Mesendoderm (in vitro differentiated cells): ENCODE data around the gene GRK4. TPM values are rescaled to one million over a fixed set of nuclear protein-coding genes. Genes with fewer than 3 reads are reported as not detected.
"Not testable (repeated sequence)": the region's sequence is repeated elsewhere in the genome, so short reads cannot be mapped to it uniquely, and the experiment has no call there.

Source experiments
- DNase-seq: peaks from one replicate; pipeline ENCODE4 v3.0.0; 2013
- H2AK5ac ChIP-seq: 2 replicates; pipeline ENCODE4 v1.6.1; 2013; ENCODE audit warnings: low read length, inconsistent platforms
- H2BK120ac ChIP-seq: 2 replicates; pipeline ENCODE4 v1.6.1; 2013; ENCODE audit warnings: low read depth, mild to moderate bottlenecking, low read length, moderate library complexity, mixed read lengths
- H2BK15ac ChIP-seq: replicated peaks from 2 replicates; pipeline ENCODE4 v1.6.1; 2013; ENCODE audit warnings: low read depth, mild to moderate bottlenecking, moderate library complexity
- H2BK5ac ChIP-seq: 2 replicates; pipeline ENCODE4 v1.6.1; 2013; ENCODE audit warnings: low read length, inconsistent platforms
- H3K18ac ChIP-seq: 2 replicates; pipeline ENCODE4 v1.6.1; 2013; ENCODE audit warnings: mild to moderate bottlenecking, low read length, mixed read lengths
- H3K23ac ChIP-seq: one replicate; pipeline ENCODE4 v1.6.1; 2013; ENCODE audit warnings: low read length
- H3K27ac ChIP-seq: 2 replicates; pipeline ENCODE4 v1.5.1; 2013; ENCODE audit warnings: low read depth, mild to moderate bottlenecking, inconsistent platforms, low read length, moderate library complexity
- H3K27me3 ChIP-seq: 2 replicates; pipeline ENCODE4 v1.6.1; 2013; ENCODE audit warnings: low read length, control low read depth, mild to moderate bottlenecking, inconsistent platforms; ENCODE audit not compliant: insufficient read depth, poor library complexity
- H3K36me3 ChIP-seq: 2 replicates; pipeline ENCODE4 v1.6.1; 2013; ENCODE audit warnings: low read length, inconsistent platforms; ENCODE audit not compliant: control insufficient read depth, insufficient read depth
- H3K4ac ChIP-seq: one replicate; pipeline ENCODE4 v1.6.1; 2013; ENCODE audit warnings: low read depth, mild to moderate bottlenecking, low read length, moderate library complexity
- H3K4me1 ChIP-seq: 2 replicates; pipeline ENCODE4 v1.6.1; 2013; ENCODE audit warnings: low read depth, low read length, inconsistent platforms; ENCODE audit not compliant: control insufficient read depth
- H3K4me2 ChIP-seq: 2 replicates; pipeline ENCODE4 v1.6.1; 2013; ENCODE audit warnings: low read length
- H3K4me3 ChIP-seq: 2 replicates; pipeline ENCODE4 v1.5.1; 2013; ENCODE audit warnings: mild to moderate bottlenecking, low read length
- H3K56ac ChIP-seq: one replicate; pipeline ENCODE4 v1.6.1; 2013; ENCODE audit warnings: low read length
- H3K79me1 ChIP-seq: 2 replicates; pipeline ENCODE4 v1.6.1; 2013; ENCODE audit warnings: low read length, inconsistent platforms
- H3K79me2 ChIP-seq: 2 replicates; pipeline ENCODE4 v1.6.1; 2013; ENCODE audit warnings: mild to moderate bottlenecking, low read length; ENCODE audit not compliant: control insufficient read depth, insufficient read depth
- H3K9ac ChIP-seq: 2 replicates; pipeline ENCODE4 v1.6.1; 2013; ENCODE audit warnings: low read length, inconsistent platforms
- H4K5ac ChIP-seq: one replicate; pipeline ENCODE4 v1.6.1; 2013; ENCODE audit warnings: low read length
- H4K8ac ChIP-seq: one replicate; pipeline ENCODE4 v1.6.1; 2013; ENCODE audit warnings: low read depth, mild to moderate bottlenecking, control low read depth, low read length, moderate library complexity
- WGBS: extraction: QIAGEN DNeasy Blood & Tissue Kit; methylation state at CpG from one replicate; pipeline ENCODE4 v1.1.7; 2013; ENCODE audit warnings: low lambda C conversion rate, missing lambda C conversion rate; ENCODE audit not compliant: insufficient coverage; ENCODE audit errors: extremely low coverage; 5-methylcytosine and 5-hydroxymethylcytosine counted together
- polyA plus RNA-seq, 2 experiments: library from polyadenylated mRNA; stranded (reverse); fragments of 200-250 nt; gene quantifications; one replicate each; pipeline ENCODE4 v1.2.3, GENCODE V29; 2013

Gene GRK4
- 1.2 TPM for polyA plus RNA-seq (2013, experiment 1 of 2)
- 1.2 TPM for polyA plus RNA-seq (2013, experiment 2 of 2)

GRCh38 chr4:2963175-2963965 lies at the start of gene GRK4, which contains the start of gene NOP14:
Gene GRK4 (plus strand): TSS chr4:2963571. CDS start chr4:2964071, 500 bp downstream.
Gene NOP14 (minus strand): TSS chr4:2963406. CDS start chr4:2963319, 87 bp downstream.
- Histone ChIP-seq H2BK5ac (peak within 1 kb of the TSS; percentile 55), H2AK5ac (no peak within 1 kb of the TSS), H3K27ac (peak within 1 kb of the TSS; percentile 23), H3K79me2 (peaks cover 27% of the 10 kb centered on the region), H3K27me3 (no peaks in the 10 kb centered on the region), H3K56ac (peak within 1 kb of the TSS; percentile 97), H3K18ac (no peak within 1 kb of the TSS), H3K23ac (peak within 1 kb of the TSS; percentile 89), H3K36me3 (no peaks in the 10 kb centered on the region), H4K5ac (no peak within 1 kb of the TSS), H3K4me1 (no peaks in the 10 kb centered on the region), H3K4me3 (peak within 1 kb of the TSS; percentile 93), H3K79me1 (peaks cover 11% of the 10 kb centered on the region), H4K8ac (no peak within 1 kb of the TSS), H3K9ac (peak within 1 kb of the TSS; percentile 98), H2BK15ac (no peak within 1 kb of the TSS), H2BK120ac (no peak within 1 kb of the TSS), H3K4me2 (peak within 1 kb of the TSS; percentile 88), H3K4ac (no peak within 1 kb of the TSS)
- peak; percentile 99 for DNase-seq
- WGBS: no CpG with 5 or more reads among the region's 105 CpGs

GRCh38 chr4:2914256-2915126 lies 48.9 kb upstream of the GRK4 start:
- H3K9ac ChIP-seq: no peak overlapping the region
- H2BK5ac ChIP-seq: no peak overlapping the region
- no peaks in the 10 kb centered on the region for H3K79me2 ChIP-seq
- no peak overlapping the region for H2BK15ac ChIP-seq
- peaks cover 3% of the 10 kb centered on the region for H3K79me1 ChIP-seq
- no peaks in the 10 kb centered on the region for H3K27me3 ChIP-seq
- H3K27ac ChIP-seq: no peak overlapping the region
- DNase-seq: no peak
- no peak overlapping the region for H3K4ac ChIP-seq
- no peak overlapping the region for H4K5ac ChIP-seq
- H2AK5ac ChIP-seq: no peak overlapping the region
- no peak overlapping the region for H2BK120ac ChIP-seq
- no CpG with 5 or more reads among the region's 16 CpGs for WGBS
- no peak overlapping the region for H4K8ac ChIP-seq
- H3K4me3 ChIP-seq: no peak overlapping the region
- no peaks in the 10 kb centered on the region for H3K4me1 ChIP-seq
- peaks cover 3% of the 10 kb centered on the region for H3K36me3 ChIP-seq
- H3K4me2 ChIP-seq: no peak overlapping the region
- no peak overlapping the region for H3K56ac ChIP-seq
- no peak overlapping the region for H3K23ac ChIP-seq
- no peak overlapping the region for H3K18ac ChIP-seq

GRCh38 chr4:2915789-2916188 lies 47.6 kb upstream of the GRK4 start:
- Histone ChIP-seq H4K5ac (no peak overlapping the region), H2BK120ac (no peak overlapping the region), H3K56ac (no peak overlapping the region), H3K79me2 (no peaks in the 10 kb centered on the region), H3K79me1 (peaks cover under 1% of the 10 kb centered on the region), H3K4me2 (no peak overlapping the region), H3K23ac (no peak overlapping the region), H3K18ac (no peak overlapping the region), H3K27me3 (no peaks in the 10 kb centered on the region), H3K36me3 (peaks cover 3% of the 10 kb centered on the region), H2BK5ac (no peak overlapping the region), H2BK15ac (no peak overlapping the region), H3K4ac (no peak overlapping the region), H3K4me3 (no peak overlapping the region), H2AK5ac (no peak overlapping the region), H3K9ac (no peak overlapping the region), H3K27ac (no peak overlapping the region), H3K4me1 (no peaks in the 10 kb centered on the region), H4K8ac (no peak overlapping the region)
- WGBS: no CpG with 5 or more reads among the region's 9 CpGs
- DNase-seq: no peak

- H3K79me2 ChIP-seq, H2BK120ac ChIP-seq, H2BK15ac ChIP-seq, H3K4ac ChIP-seq, H2AK5ac ChIP-seq, H3K23ac ChIP-seq, H3K4me1 ChIP-seq, H2BK5ac ChIP-seq, H3K56ac ChIP-seq, H3K9ac ChIP-seq, H3K4me2 ChIP-seq, H3K36me3 ChIP-seq, H3K4me3 ChIP-seq, H3K79me1 ChIP-seq, H3K27me3 ChIP-seq, H3K18ac ChIP-seq, H4K5ac ChIP-seq, H3K27ac ChIP-seq, H4K8ac ChIP-seq, DNase-seq: not testable (repeated sequence)
- no CpG with 5 or more reads among the region's 2 CpGs for WGBS
Measured at GRCh38 chr4:2916696-2917095, 46.7 kb upstream of the GRK4 start.

- H3K23ac ChIP-seq, H2BK120ac ChIP-seq, H3K27ac ChIP-seq, H3K4ac ChIP-seq, H3K79me2 ChIP-seq, H2AK5ac ChIP-seq, H3K4me3 ChIP-seq, H3K18ac ChIP-seq, H3K27me3 ChIP-seq, H2BK15ac ChIP-seq, H4K8ac ChIP-seq, H4K5ac ChIP-seq, H3K4me2 ChIP-seq, H3K56ac ChIP-seq, H2BK5ac ChIP-seq, H3K4me1 ChIP-seq, DNase-seq, H3K36me3 ChIP-seq, H3K9ac ChIP-seq, H3K79me1 ChIP-seq: not testable (repeated sequence)
- no CpG with 5 or more reads among the region's 2 CpGs for WGBS
Measured at GRCh38 chr4:2918300-2918699, 45.1 kb upstream of the GRK4 start.
